Measurements from ENCODE around the gene TGM1. TPM values are rescaled to one million over a fixed set of nuclear protein-coding genes. Genes with fewer than 3 reads are reported as not detected.

Gene TGM1
- total RNA-seq, 1 experiment from 2014 or later: 3.2 TPM

GRCh38 chr14:24292118-24292807, 29.3 kb upstream of the TGM1 start:
- ChIA-PET CTCF (interaction anchor here (0.5 kb wide), 1 partner anchor 77 kb away, joined by 3 read pairs; the partner anchor contains the start of gene MDP1), POLR2A (ENCODE audit: unreplicated experiment) (no interaction called here)
- no peak for DNase-seq
- Histone ChIP-seq H4K20me1 (ENCODE audit: low read length) (no peaks in the 10 kb centered on the region), H2AFZ (ENCODE audit: low read length) (no peak overlapping the region), H3K9me3 (ENCODE audit: low read length) (no peaks in the 10 kb centered on the region), H3K4me3 (ENCODE audit: low read length) (no peak overlapping the region), H3K79me2 (ENCODE audit: low read length) (no peaks in the 10 kb centered on the region), H3K9me2 (replicated peaks; ENCODE audit: low read length) (no peaks in the 10 kb centered on the region), H3K27ac (ENCODE audit: low read length) (no peak overlapping the region), H3K9ac (ENCODE audit: low read length) (no peak overlapping the region), H3K4me2 (ENCODE audit: low read length) (no peak overlapping the region), H3K27me3 (ENCODE audit: low read length) (no peaks in the 10 kb centered on the region), H3K36me3 (ENCODE audit: low read depth, low read length) (peaks cover 48% of the 10 kb centered on the region), H3K4me1 (ENCODE audit: insufficient read depth, low read length) (peaks cover 9% of the 10 kb centered on the region; the same call in 1 of the 2 replicates), H3F3A (ENCODE audit: low read length, unreplicated experiment) (no peaks in the 10 kb centered on the region)
- BruUV-seq (replicated peaks): no TSS peak
- TF ChIP-seq EZH2 (IDR thresholded peaks at IDR 0.05; ENCODE audit: low read length, unreplicated experiment) (no peak), CTCF (conservative IDR thresholded peaks at IDR 0.05; ENCODE audit: low read depth, low read length) (no peak), EZH2phosphoT487 (IDR thresholded peaks at IDR 0.05; ENCODE audit: borderline replicate concordance, low read length) (no peak)
- intact Hi-C loops (cut with micrococcal nuclease): no loop called here
- ATAC-seq: no peak

- BruUV-seq (replicated peaks): no TSS peak
- no peaks in the 10 kb centered on the region for H3K79me2 ChIP-seq (ENCODE audit: low read length)
- POLR2A ChIA-PET (ENCODE audit: unreplicated experiment): no interaction called here
- H3K27me3 ChIP-seq (ENCODE audit: low read length): no peaks in the 10 kb centered on the region
- no peak overlapping the region for H2AFZ ChIP-seq (ENCODE audit: low read length)
- intact Hi-C loops (cut with micrococcal nuclease): no loop called here
- no peak overlapping the region for H3K9ac ChIP-seq (ENCODE audit: low read length)
- TF ChIP-seq EZH2 (IDR thresholded peaks at IDR 0.05; ENCODE audit: low read length, unreplicated experiment): no peak
- no peak for TF ChIP-seq CTCF (conservative IDR thresholded peaks at IDR 0.05; ENCODE audit: low read depth, low read length)
- no peak for TF ChIP-seq EZH2phosphoT487 (IDR thresholded peaks at IDR 0.05; ENCODE audit: borderline replicate concordance, low read length)
- H4K20me1 ChIP-seq (ENCODE audit: low read length): no peaks in the 10 kb centered on the region
- H3K27ac ChIP-seq (ENCODE audit: low read length): no peak overlapping the region
- DNase-seq (no peak), ATAC-seq (no peak)
- H3K36me3 ChIP-seq (ENCODE audit: low read depth, low read length): peaks cover 48% of the 10 kb centered on the region
- CTCF ChIA-PET: no interaction called here
- H3K4me1 ChIP-seq (ENCODE audit: insufficient read depth, low read length): peaks cover 3% of the 10 kb centered on the region; the same call in 1 of the 2 replicates
- H3K4me2 ChIP-seq (ENCODE audit: low read length): no peak overlapping the region
- H3K9me3 ChIP-seq (ENCODE audit: low read length): no peaks in the 10 kb centered on the region
- H3F3A ChIP-seq (ENCODE audit: low read length, unreplicated experiment): no peaks in the 10 kb centered on the region
- H3K9me2 ChIP-seq (replicated peaks; ENCODE audit: low read length): no peaks in the 10 kb centered on the region
- no peak overlapping the region for H3K4me3 ChIP-seq (ENCODE audit: low read length)
Measured at GRCh38 chr14:24291446-24292117, 28.6 kb upstream of the TGM1 start.

- TF ChIP-seq EZH2phosphoT487 (IDR thresholded peaks at IDR 0.05; ENCODE audit: borderline replicate concordance, low read length) (no peak), EZH2 (IDR thresholded peaks at IDR 0.05; ENCODE audit: low read length, unreplicated experiment) (no peak), CTCF (conservative IDR thresholded peaks at IDR 0.05; ENCODE audit: low read depth, low read length) (no peak)
- no peak overlapping the region for H3K27ac ChIP-seq (ENCODE audit: low read length)
- intact Hi-C loops (cut with micrococcal nuclease): no loop called here
- peaks cover 43% of the 10 kb centered on the region for H3K36me3 ChIP-seq (ENCODE audit: low read depth, low read length)
- no peak overlapping the region for H3K9ac ChIP-seq (ENCODE audit: low read length)
- no peak for ATAC-seq
- H2AFZ ChIP-seq (ENCODE audit: low read length): no peak overlapping the region
- POLR2A ChIA-PET (ENCODE audit: unreplicated experiment): no interaction called here
- H3K4me3 ChIP-seq (ENCODE audit: low read length): no peak overlapping the region
- H3K4me1 ChIP-seq (ENCODE audit: insufficient read depth, low read length): no peaks in the 10 kb centered on the region
- H3K79me2 ChIP-seq (ENCODE audit: low read length): no peaks in the 10 kb centered on the region
- H3K4me2 ChIP-seq (ENCODE audit: low read length): no peak overlapping the region
- DNase-seq: no peak
- CTCF ChIA-PET: no interaction called here
- no peaks in the 10 kb centered on the region for H3K9me3 ChIP-seq (ENCODE audit: low read length)
- no TSS peak for BruUV-seq (replicated peaks)
- no peaks in the 10 kb centered on the region for H3K9me2 ChIP-seq (replicated peaks; ENCODE audit: low read length)
- no peaks in the 10 kb centered on the region for H3K27me3 ChIP-seq (ENCODE audit: low read length)
- H3F3A ChIP-seq (ENCODE audit: low read length, unreplicated experiment): no peaks in the 10 kb centered on the region
- no peaks in the 10 kb centered on the region for H4K20me1 ChIP-seq (ENCODE audit: low read length)
Measured at GRCh38 chr14:24290746-24291145, 27.8 kb upstream of the TGM1 start.
